BLaER1 treated with 17β-estradiol and CSF1 and Interleukin-3, amounts not matched to agents 10 nM and 100 nM (cell line): ENCODE measurements around the gene DYDC2.

Source experiments
- H3K27ac ChIP-seq, 11 experiments: shearing (Covaris generic); formaldehyde crosslinking; 2 replicates each; pipeline ENCODE4 v1.8.1; 2022
- H3K27me3 ChIP-seq, 11 experiments: shearing (Covaris generic); formaldehyde crosslinking; 2 replicates each; pipeline ENCODE4 v1.8.1; 2022
- H3K36me3 ChIP-seq, 11 experiments: shearing (Covaris generic); formaldehyde crosslinking; 2 replicates each; pipeline ENCODE4 v1.8.1; 2022
- H3K4me1 ChIP-seq, 10 experiments: shearing (Covaris generic); formaldehyde crosslinking; 2 replicates each; pipeline ENCODE4 v1.8.1; 2022
- H3K4me2 ChIP-seq, 11 experiments: shearing (Covaris generic); formaldehyde crosslinking; 2 replicates each; pipeline ENCODE4 v1.8.1; 2022
- H3K4me3 ChIP-seq, 10 experiments: shearing (Covaris generic); formaldehyde crosslinking; 2 replicates each; pipeline ENCODE4 v1.8.1; 2022
- H3K9ac ChIP-seq, 11 experiments: shearing (Covaris generic); formaldehyde crosslinking; 2 replicates each; pipeline ENCODE4 v1.8.1; 2022
- H3K9me3 ChIP-seq, 11 experiments: shearing (Covaris generic); formaldehyde crosslinking; replicated peaks in 1 of 11; 2 replicates each; pipeline ENCODE4 v1.8.1; 2022
- H4K20me1 ChIP-seq, 11 experiments: shearing (Covaris generic); formaldehyde crosslinking; 2 replicates each; pipeline ENCODE4 v1.8.1; 2022
- Cebpa-rat ChIP-seq, 11 experiments: shearing (Covaris generic); IDR thresholded peaks; 2 replicates each; pipeline ENCODE4 v1.8.1; 2022

DYDC2 gene

DNA sequence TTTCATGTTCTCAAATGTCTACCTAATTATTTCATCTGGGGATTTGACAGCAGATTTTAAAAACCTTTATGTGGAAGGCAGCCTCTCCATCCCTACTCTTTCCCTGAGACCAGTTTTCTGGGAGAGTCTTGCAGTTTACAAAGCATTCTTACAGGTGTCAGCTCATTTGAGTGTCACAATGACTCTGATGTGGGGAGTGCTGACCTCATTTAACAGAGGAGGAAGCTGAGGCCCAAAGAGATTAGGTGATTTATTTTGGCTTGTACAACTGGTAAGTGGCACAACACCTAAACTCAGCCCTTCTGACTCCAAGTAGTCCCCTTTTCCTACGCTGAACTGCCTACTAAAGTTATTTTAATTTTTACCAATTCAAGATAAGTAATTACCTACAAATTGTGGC lies 33.9 kb upstream of the DYDC2 start:
- Histone ChIP-seq H3K27ac (no peak overlapping the region), H4K20me1 (no peaks in the 10 kb centered on the region), H3K27me3 (no peaks in the 10 kb centered on the region), H3K9ac (no peak overlapping the region), H3K4me3 (no peak overlapping the region), H3K4me2 (peak overlapping the region in 9 of 11 experiments; percentile 13 to 61 (median 46); a peak in 13 of 22 replicates), H3K4me1 (peaks cover 12 to 24% (median 19%) of the 10 kb centered on the region in 10 experiments), H3K36me3 (no peaks in the 10 kb centered on the region), H3K9me3 (0 out of 22 replicates have a peak, but pooled peaks cover 0 to 4% (median 0%) of the 10 kb centered on the region in 11 experiments)
- TF ChIP-seq Cebpa-rat (IDR thresholded peaks at IDR 0.05) = no peak

DNA sequence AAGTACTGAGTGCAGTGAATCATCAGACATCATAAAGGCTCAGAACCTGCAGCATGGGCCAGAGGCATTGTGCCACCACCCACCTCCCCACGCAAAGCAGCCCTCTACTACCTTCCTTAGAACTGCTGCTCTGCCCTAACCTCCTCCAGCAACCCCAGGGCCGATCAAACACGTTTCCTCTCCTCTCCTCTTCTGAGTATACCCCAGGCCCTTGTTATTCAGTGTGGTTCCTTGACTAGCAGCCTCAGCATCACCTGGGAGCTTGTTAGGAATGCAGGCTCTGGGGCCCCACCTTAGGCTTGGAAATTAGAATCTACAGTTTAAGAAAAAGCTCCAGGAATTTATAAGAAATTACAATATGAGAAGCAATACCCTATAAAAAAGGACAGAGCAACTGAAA lies 33.3 kb upstream of the DYDC2 start:
- H4K20me1 ChIP-seq = no peaks in the 10 kb centered on the region
- no peak overlapping the region for H3K4me3 ChIP-seq
- no peak for TF ChIP-seq Cebpa-rat (IDR thresholded peaks at IDR 0.05)
- H3K27me3 ChIP-seq = no peaks in the 10 kb centered on the region
- H3K9ac ChIP-seq = no peak overlapping the region
- peak overlapping the region; percentile 13 to 61 (median 46); a peak in 20 of 22 replicates for H3K4me2 ChIP-seq
- H3K36me3 ChIP-seq = no peaks in the 10 kb centered on the region
- H3K4me1 ChIP-seq = peaks cover 12 to 24% (median 19%) of the 10 kb centered on the region in 10 experiments
- H3K9me3 ChIP-seq = 0 out of 22 replicates have a peak, but pooled peaks cover 0 to 4% (median 0%) of the 10 kb centered on the region in 11 experiments
- peak overlapping the region in 2 of 11 experiments; percentile 5 to 30; a peak in 4 of 22 replicates for H3K27ac ChIP-seq

DNA sequence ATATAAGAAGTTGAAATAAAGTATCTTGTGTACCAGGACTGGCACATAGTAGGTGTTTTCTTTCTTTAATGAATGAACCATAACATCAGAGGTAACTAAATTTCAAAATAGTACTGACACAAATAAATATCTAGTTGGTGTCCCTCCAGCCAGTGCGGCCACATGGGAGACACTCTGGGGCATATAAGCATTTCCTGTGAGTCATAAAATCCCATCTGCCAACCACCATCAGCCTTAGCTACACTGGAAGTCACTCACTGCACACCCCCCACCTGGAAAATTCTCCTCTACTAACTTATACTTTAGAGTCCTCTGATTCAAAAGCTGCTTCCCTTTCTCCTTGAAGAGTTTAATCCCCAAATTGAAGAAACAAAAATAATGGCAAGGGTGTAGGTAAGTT lies 32.5 kb upstream of the DYDC2 start:
- Histone ChIP-seq H3K9me3 (peaks cover 0 to 4% (median 0%) of the 10 kb centered on the region in 11 experiments; a peak in 1 of 22 replicates), H3K36me3 (no peaks in the 10 kb centered on the region), H3K4me1 (peaks cover 12 to 24% (median 19%) of the 10 kb centered on the region in 10 experiments), H3K4me2 (peak overlapping the region; percentile 13 to 61 (median 46); a peak in 19 of 22 replicates), H3K4me3 (no peak overlapping the region), H4K20me1 (no peaks in the 10 kb centered on the region), H3K9ac (no peak overlapping the region), H3K27ac (peak overlapping the region in 2 of 11 experiments; percentile 5 to 30; a peak in 2 of 22 replicates), H3K27me3 (no peaks in the 10 kb centered on the region)
- no peak for TF ChIP-seq Cebpa-rat (IDR thresholded peaks at IDR 0.05)

DNA sequence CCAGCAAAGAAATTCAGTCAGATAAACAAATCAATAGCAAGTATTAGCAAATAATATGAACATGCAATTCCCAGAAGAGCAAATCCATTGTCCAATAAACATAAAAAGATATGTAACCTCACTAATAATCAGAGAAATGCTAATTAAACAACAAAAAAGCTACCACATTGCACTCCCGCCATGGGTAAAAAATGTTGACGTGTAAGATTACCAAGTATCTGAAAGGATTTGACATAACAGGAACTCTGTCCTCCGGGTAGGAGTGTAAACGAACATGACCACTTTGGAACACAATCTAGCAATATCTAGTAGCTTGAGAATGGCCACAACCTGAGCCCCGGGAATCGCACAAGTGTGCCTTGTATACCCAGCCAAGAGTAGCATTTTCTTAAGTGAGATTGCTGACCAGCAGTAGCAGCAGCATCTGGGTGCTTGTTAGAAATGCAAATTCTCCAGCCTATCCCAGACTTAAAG lies 31.7 kb upstream of the DYDC2 start:
- no peaks in the 10 kb centered on the region for H4K20me1 ChIP-seq
- H3K9me3 ChIP-seq = peaks cover 0 to 4% (median 0%) of the 10 kb centered on the region in 11 experiments; a peak in 1 of 22 replicates
- H3K4me3 ChIP-seq = no peak overlapping the region
- no peak overlapping the region for H3K4me2 ChIP-seq
- no peaks in the 10 kb centered on the region for H3K36me3 ChIP-seq
- H3K9ac ChIP-seq = no peak overlapping the region
- peaks cover 12 to 24% (median 19%) of the 10 kb centered on the region in 10 experiments for H3K4me1 ChIP-seq
- H3K27me3 ChIP-seq = no peaks in the 10 kb centered on the region
- H3K27ac ChIP-seq = no peak overlapping the region
- TF ChIP-seq Cebpa-rat (IDR thresholded peaks at IDR 0.05) = no peak

DNA sequence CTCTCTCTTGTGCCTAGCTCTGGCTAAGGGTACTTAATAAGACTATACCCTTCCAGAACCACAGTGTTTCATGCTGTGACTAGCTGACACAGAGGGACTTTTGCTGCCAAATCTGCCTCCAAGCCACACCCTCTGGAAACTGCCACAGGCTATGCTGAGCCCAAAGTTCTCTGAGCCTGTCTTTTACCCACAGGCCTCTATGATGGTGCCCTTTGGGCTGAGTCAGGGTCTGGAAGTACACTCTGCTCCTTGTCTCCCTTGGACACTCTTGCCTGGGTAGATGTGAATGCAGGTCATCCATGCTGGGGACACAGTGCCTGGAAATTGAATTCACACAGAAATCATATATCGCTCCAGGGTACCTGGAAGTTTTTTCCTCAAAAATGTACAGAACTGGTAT lies 22.6 kb upstream of the DYDC2 start:
- Histone ChIP-seq H3K36me3 (no peaks in the 10 kb centered on the region), H3K9ac (no peak overlapping the region), H3K4me3 (no peak overlapping the region), H3K27ac (no peak overlapping the region), H3K27me3 (no peaks in the 10 kb centered on the region), H3K9me3 (peaks cover 0 to 7% (median 0%) of the 10 kb centered on the region in 11 experiments; a peak in 2 of 22 replicates), H3K4me2 (no peak overlapping the region), H3K4me1 (no peaks in the 10 kb centered on the region), H4K20me1 (no peaks in the 10 kb centered on the region)
- no peak for TF ChIP-seq Cebpa-rat (IDR thresholded peaks at IDR 0.05)

DNA sequence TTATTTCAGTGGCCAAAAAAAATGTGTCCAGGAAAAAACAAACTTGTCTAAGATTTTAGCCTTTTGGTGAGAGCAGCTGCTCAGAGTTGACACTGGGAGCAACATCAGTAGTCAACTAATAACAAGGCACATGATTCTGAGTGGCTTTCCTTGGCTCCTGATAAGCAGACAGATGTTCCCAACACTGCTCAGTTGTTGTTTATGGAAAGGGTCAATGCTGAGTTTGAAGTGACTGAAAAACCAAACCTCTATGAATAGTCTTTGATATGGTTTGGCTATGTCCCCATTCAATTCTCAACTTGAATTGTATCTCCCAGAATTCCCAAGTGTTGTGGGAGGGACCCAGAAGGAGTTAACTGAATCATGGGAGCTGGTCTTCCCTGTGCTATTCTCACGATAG lies 12.3 kb upstream of the DYDC2 start:
- no peaks in the 10 kb centered on the region for H3K27me3 ChIP-seq
- no peak overlapping the region for H3K4me2 ChIP-seq
- no peak overlapping the region for H3K27ac ChIP-seq
- H3K36me3 ChIP-seq = no peaks in the 10 kb centered on the region
- H3K9me3 ChIP-seq = peaks cover 0 to 21% (median 11%) of the 10 kb centered on the region in 11 experiments; a peak in 12 of 22 replicates
- no peak overlapping the region for H3K4me3 ChIP-seq
- H3K9ac ChIP-seq = no peak overlapping the region
- peaks cover 0 to under 1% (median 0%) of the 10 kb centered on the region in 10 experiments; a peak in 4 of 20 replicates for H3K4me1 ChIP-seq
- no peak for TF ChIP-seq Cebpa-rat (IDR thresholded peaks at IDR 0.05)
- H4K20me1 ChIP-seq = no peaks in the 10 kb centered on the region

DNA sequence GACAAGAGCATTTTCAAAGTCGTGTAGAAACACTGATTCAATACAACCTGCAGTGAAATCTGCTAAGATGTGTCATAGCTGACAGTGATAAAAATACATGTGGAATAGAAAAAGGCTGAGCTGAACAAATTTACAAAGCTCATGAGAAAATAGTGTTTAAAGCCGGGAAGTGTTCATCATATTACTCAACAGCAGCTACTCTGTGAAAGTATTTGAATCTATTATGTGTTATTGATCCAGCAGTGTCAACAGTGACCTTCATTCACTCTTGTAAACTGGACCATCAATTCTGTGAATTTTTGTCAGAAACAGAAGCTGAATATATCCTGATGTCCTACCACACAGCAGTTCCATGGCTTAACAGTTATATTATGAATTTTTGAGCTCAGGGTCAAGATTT lies 11.7 kb upstream of the DYDC2 start:
- no peak overlapping the region for H3K4me2 ChIP-seq
- no peak for TF ChIP-seq Cebpa-rat (IDR thresholded peaks at IDR 0.05)
- no peak overlapping the region for H3K4me3 ChIP-seq

DNA sequence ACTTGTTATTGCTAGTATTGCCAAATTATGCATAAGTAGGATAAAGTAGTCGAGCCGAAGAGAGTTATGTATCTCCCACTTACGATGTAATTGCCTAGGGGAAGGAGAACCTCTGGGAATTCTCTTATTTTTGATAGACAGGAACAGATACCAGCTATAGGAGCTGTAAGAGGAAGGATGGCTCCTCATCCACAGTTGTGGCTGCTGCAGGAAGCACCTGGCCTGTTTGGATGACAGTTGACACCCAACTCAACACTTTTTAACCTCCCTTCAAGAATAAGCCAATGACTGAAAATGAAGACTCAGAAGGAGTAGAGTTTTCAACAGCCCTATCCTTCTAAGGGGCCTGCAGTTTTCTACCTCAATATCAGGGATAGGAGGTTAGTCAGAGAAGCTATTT lies 6.3 kb upstream of the DYDC2 start:
- no peaks in the 10 kb centered on the region for H4K20me1 ChIP-seq
- peak overlapping the region in 8 of 11 experiments; percentile 32 to 87 (median 72); a peak in 16 of 22 replicates for H3K27ac ChIP-seq
- peaks cover 0 to 24% (median 11%) of the 10 kb centered on the region in 11 experiments; a peak in 11 of 22 replicates for H3K9me3 ChIP-seq
- peaks cover 21 to 28% (median 26%) of the 10 kb centered on the region in 10 experiments for H3K4me1 ChIP-seq
- H3K27me3 ChIP-seq = peaks cover 0 to 3% (median 0%) of the 10 kb centered on the region in 11 experiments; a peak in 1 of 22 replicates
- peak overlapping the region; percentile 63 to 77 (median 71) for H3K4me2 ChIP-seq
- H3K36me3 ChIP-seq = no peaks in the 10 kb centered on the region
- TF ChIP-seq Cebpa-rat (IDR thresholded peaks at IDR 0.05) = no peak
- H3K4me3 ChIP-seq = peak overlapping the region in 1 of 10 experiments; percentile 25; a peak in 1 of 20 replicates
- H3K9ac ChIP-seq = peak overlapping the region in 6 of 11 experiments; percentile 10 to 56 (median 30); a peak in 4 of 22 replicates

More for the DNA sequence above, 11.7 kb upstream of the DYDC2 start:
- Histone ChIP-seq H3K36me3 (no peaks in the 10 kb centered on the region), H3K27me3 (no peaks in the 10 kb centered on the region), H3K4me1 (peaks cover 3 to 7% (median 5%) of the 10 kb centered on the region in 10 experiments), H3K9me3 (peaks cover 0 to 21% (median 11%) of the 10 kb centered on the region in 11 experiments; a peak in 12 of 22 replicates), H3K9ac (no peak overlapping the region), H3K27ac (no peak overlapping the region), H4K20me1 (no peaks in the 10 kb centered on the region)

DNA sequence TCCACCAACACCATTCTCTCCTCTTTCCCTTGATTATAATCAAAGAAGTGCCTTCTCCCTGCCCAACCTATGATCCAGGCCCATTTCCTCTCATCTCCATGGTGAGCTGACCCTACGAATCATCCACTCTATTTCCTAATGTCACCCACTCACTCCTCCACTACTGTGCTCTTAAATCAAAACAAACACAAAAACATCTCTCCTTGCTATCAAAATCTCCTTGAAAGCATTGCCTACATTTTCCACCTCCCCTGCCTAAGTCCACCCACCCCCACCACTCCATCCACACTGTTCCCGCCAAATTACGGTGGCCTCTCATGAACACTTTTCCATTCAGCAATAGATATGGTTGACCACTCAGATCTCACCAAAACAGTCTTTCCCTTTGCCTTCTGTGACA lies 5.4 kb upstream of the DYDC2 start:
- Histone ChIP-seq H3K27ac (peak overlapping the region in 9 of 11 experiments; percentile 4 to 87 (median 72); a peak in 16 of 22 replicates), H3K9ac (peak overlapping the region in 4 of 11 experiments; percentile 19 to 56 (median 40); a peak in 4 of 22 replicates), H3K27me3 (peaks cover 5 to 13% (median 8%) of the 10 kb centered on the region in 11 experiments), H3K36me3 (no peaks in the 10 kb centered on the region), H3K4me2 (peak overlapping the region; percentile 63 to 77 (median 71)), H3K4me3 (peak overlapping the region in 1 of 10 experiments; percentile 25; a peak in 1 of 20 replicates), H4K20me1 (no peaks in the 10 kb centered on the region), H3K9me3 (peaks cover 0 to 24% (median 11%) of the 10 kb centered on the region in 11 experiments; a peak in 11 of 22 replicates), H3K4me1 (peaks cover 21 to 31% (median 27%) of the 10 kb centered on the region in 10 experiments)
- TF ChIP-seq Cebpa-rat (IDR thresholded peaks at IDR 0.05) = no peak
